ENCODE data around the gene TWIST2. TPM values are rescaled to one million over a fixed set of nuclear protein-coding genes. Genes with fewer than 3 reads are reported as not detected.

Gene TWIST2
- total and polyA plus RNA-seq, 10 of the 15 experiments (the other 5 are each of a cell fraction or from before 2014, with no cell fraction given) = not detected

GRCh38 chr2:238855891-238856580 is 8.2 kb downstream of the TWIST2 start:
- CTCF ChIA-PET = no interaction called here
- TF ChIP-seq NR2C1 (IDR thresholded peaks at IDR 0.05) (no peak), ZBTB33 (IDR thresholded peaks at IDR 0.05) (no peak), MLLT1 (IDR thresholded peaks at IDR 0.05) (no peak), NFXL1 (IDR thresholded peaks at IDR 0.05; ENCODE audit: borderline replicate concordance) (no peak), IKZF1 (conservative IDR thresholded peaks at IDR 0.05) (no peak), ZNF592 (IDR thresholded peaks at IDR 0.05) (no peak), ATF7 (IDR thresholded peaks at IDR 0.05; ENCODE audit: low read depth) (no peak), KAT2A (conservative IDR thresholded peaks at IDR 0.05; ENCODE audit: control insufficient read depth, low read depth, low read length) (no peak), MYC (IDR thresholded peaks at IDR 0.05; ENCODE audit: insufficient read depth, insufficient read length, insufficient replicate concordance, low read length, severe bottlenecking) (no peak), RFX5 (IDR thresholded peaks at IDR 0.05; ENCODE audit: low read depth, low read length) (no peak), ZNF274 (IDR thresholded peaks at IDR 0.05; ENCODE audit: insufficient read depth, insufficient read length) (no peak), ZNF207 (IDR thresholded peaks at IDR 0.05; ENCODE audit: borderline replicate concordance) (no peak), RB1 (IDR thresholded peaks at IDR 0.05; ENCODE audit: borderline replicate concordance) (no peak)
- RAD21 ChIA-PET (ENCODE audit: unreplicated experiment) = no interaction called here
- FAIRE-seq (no peak), ATAC-seq (no peak), DNase-seq (ENCODE audit: low read depth, low spot score) (no peak)
- Histone ChIP-seq H3K4me3 (no peak overlapping the region), H3K9ac (ENCODE audit: control insufficient read depth, insufficient read depth, low read length) (no peak overlapping the region), H3K4me1 (ENCODE audit: control insufficient read depth, insufficient read depth, low read length) (no peaks in the 10 kb centered on the region), H3K9me3 (replicated peaks; ENCODE audit: control insufficient read depth, insufficient read depth, low read length) (no peaks in the 10 kb centered on the region), H3K79me2 (ENCODE audit: control insufficient read depth, insufficient read depth, low read length) (no peaks in the 10 kb centered on the region), H4K20me1 (ENCODE audit: control insufficient read depth, insufficient read depth) (no peaks in the 10 kb centered on the region), H3K27me3 (replicated peaks in 1 of 2; ENCODE audit: control insufficient read depth in 2 of 2, insufficient read depth in 2 of 2, low read length in 1 of 2) (no peaks in the 10 kb centered on the region; a peak in 1 of 4 replicates), H3K4me2 (ENCODE audit: control insufficient read depth, insufficient read depth) (no peak overlapping the region), H2AFZ (ENCODE audit: control insufficient read depth, low read depth, low read length) (no peak overlapping the region), H3K27ac (ENCODE audit: control insufficient read depth, insufficient read depth) (no peak overlapping the region), H3K36me3 (ENCODE audit: control insufficient read depth in 2 of 2, insufficient read depth in 2 of 2, low read length in 1 of 2) (no peaks in the 10 kb centered on the region)
- WGBS (ENCODE audit: insufficient coverage, insufficient replicate concordance, low lambda C conversion rate, missing lambda C conversion rate) = 27% methylated on average over 12 of the region's 12 CpGs
- intact Hi-C loops (cut with micrococcal nuclease; ENCODE audit: unreplicated experiment) = no loop called here
- in situ Hi-C loops (cut with MboI) = no loop called here
- no TSS peak for BruUV-seq (replicated peaks)
- POLR2A ChIA-PET = no interaction called here
- SMC1A ChIA-PET (ENCODE audit: uncharacterized antibody, unreplicated experiment) = no interaction called here
